Measurements from ENCODE around the gene TADA2A. TPM values are rescaled to one million over a fixed set of nuclear protein-coding genes. Genes with fewer than 3 reads are reported as not detected.

TADA2A gene
- total and polyA plus RNA-seq, 2 of the 8 experiments (the other 6 are each of a cell fraction or from before 2014, with no cell fraction given) = 8.4 to 18.5 TPM

GRCh38 chr17:37479025-37479424 lies 72.3 kb downstream of the TADA2A start:
- no peaks in the 10 kb centered on the region for H3K79me2 ChIP-seq (ENCODE audit: control insufficient read depth in 1 of 2, insufficient read depth in 2 of 2, low read length in 2 of 2)
- H3K4me3 ChIP-seq (ENCODE audit: extremely low read depth in 1 of 4, insufficient read depth in 2 of 4, low read depth in 3 of 4, low read length in 4 of 4) = no peak overlapping the region
- no peak overlapping the region for H3K4ac ChIP-seq (replicated peaks; ENCODE audit: insufficient read length, low read depth, low read length)
- H2BK5ac ChIP-seq (ENCODE audit: low read depth, low read length) = no peak overlapping the region
- H4K5ac ChIP-seq (ENCODE audit: insufficient read length, low read depth, low read length) = no peak overlapping the region
- no peak overlapping the region for H3K23ac ChIP-seq (ENCODE audit: insufficient read length)
- H3K23me2 ChIP-seq (ENCODE audit: low read depth, low read length) = no peaks in the 10 kb centered on the region
- no peak overlapping the region for H2BK20ac ChIP-seq (ENCODE audit: low read length)
- H3K9ac ChIP-seq (replicated peaks in 1 of 4; ENCODE audit: extremely low read depth in 1 of 4, low read depth in 3 of 4, low read length in 3 of 4) = no peak overlapping the region
- FAIRE-seq = no peak
- no peak overlapping the region for H2AFZ ChIP-seq (ENCODE audit: low read length)
- no peak overlapping the region for H3K18ac ChIP-seq (ENCODE audit: extremely low read depth, low read length)
- H3K36me3 ChIP-seq (ENCODE audit: control insufficient read depth in 2 of 4, insufficient read depth in 4 of 4, low read length in 3 of 4) = peaks cover 2 to 31% (median 19%) of the 10 kb centered on the region in 4 experiments
- H2BK120ac ChIP-seq (replicated peaks; ENCODE audit: low read depth, low read length) = no peak overlapping the region
- H4K91ac ChIP-seq (replicated peaks; ENCODE audit: insufficient read length, low read length) = no peak overlapping the region
- 92% methylated on average over 1 of the region's 1 CpG; no CpG with 5 or more reads in 1 of the 2 experiments for WGBS, 2 experiments (ENCODE audit: extremely low coverage in 1 of 2, insufficient coverage in 1 of 2, insufficient read length in 1 of 2, insufficient replicate concordance in 2 of 2, low coverage in 1 of 2, low lambda C conversion rate in 2 of 2, missing lambda C conversion rate in 1 of 2)
- H3K27ac ChIP-seq (ENCODE audit: low read depth, low read length) = no peak overlapping the region
- CTCF ChIA-PET (ENCODE audit: partially characterized antibody) = interaction anchor here (1.8 kb wide), 1 partner anchor 38 kb away, joined by 5 read pairs; no protein-coding TSS in a partner anchor
- H3K79me1 ChIP-seq (ENCODE audit: low read depth, low read length) = no peaks in the 10 kb centered on the region
- no peaks in the 10 kb centered on the region for H3K27me3 ChIP-seq (replicated peaks in 1 of 4; ENCODE audit: control insufficient read depth in 3 of 4, extremely low read depth in 1 of 4, insufficient read depth in 3 of 4, low read length in 3 of 4)
- no peak overlapping the region for H3K4me2 ChIP-seq (ENCODE audit: insufficient read depth in 1 of 2, low read depth in 2 of 2, low read length in 2 of 2)
- H3K4me1 ChIP-seq (replicated peaks in 1 of 4; ENCODE audit: control insufficient read depth in 3 of 4, insufficient read depth in 4 of 4, low read length in 3 of 4) = peaks cover 0 to 7% (median 3%) of the 10 kb centered on the region in 4 experiments; a peak in 4 of 7 replicates
- no peak overlapping the region for H2BK15ac ChIP-seq (ENCODE audit: low read length)
- no peak overlapping the region for H3K14ac ChIP-seq (ENCODE audit: insufficient read length)
- no peak overlapping the region for H3K56ac ChIP-seq (replicated peaks; ENCODE audit: insufficient read length, low read depth, low read length)
- no peaks in the 10 kb centered on the region for H4K20me1 ChIP-seq (replicated peaks in 1 of 2; ENCODE audit: control insufficient read depth in 1 of 2, insufficient read depth in 2 of 2, low read length in 2 of 2)
- no peak overlapping the region for H4K8ac ChIP-seq (ENCODE audit: extremely low read depth, insufficient read depth, low read length)
- no peak for DNase-seq (ENCODE audit: low read depth in 1 of 2, low spot score in 2 of 2)
- POLR2A ChIA-PET (ENCODE audit: partially characterized antibody) = interaction anchor here (1.4 kb wide), 1 partner anchor 8 kb away, joined by 6 read pairs; no protein-coding TSS in a partner anchor
- no peak overlapping the region for H2AK5ac ChIP-seq (ENCODE audit: low read depth, low read length)
- H2BK12ac ChIP-seq (ENCODE audit: low read depth, low read length) = no peak overlapping the region
- no peaks in the 10 kb centered on the region for H3K9me3 ChIP-seq (ENCODE audit: insufficient read depth in 2 of 2, low read depth in 1 of 2, low read length in 1 of 2)
- no peak for TF ChIP-seq RBBP5 (IDR thresholded peaks at IDR 0.05; ENCODE audit: borderline replicate concordance, low read depth, low read length)
